HTR-8/SVneo (cell line): Measurements from ENCODE around the gene INCENP.
"Not testable (repeated sequence)": the region's sequence is repeated elsewhere in the genome, so short reads cannot be mapped to it uniquely, and the experiment has no call there.

Experiments
- DNase-seq: peaks from one replicate; pipeline ENCODE4 v3.0.0; 2011; ENCODE audit warnings: low spot score, mixed read lengths; ENCODE audit not compliant: insufficient read length
- FAIRE-seq: peaks from 2 replicates; lab custom pipeline; 2011; peaks lifted over from hg19 to GRCh38; lab: Jason Lieb, UNC

Gene INCENP

GRCh38 chr11:62153617-62154016 lies 29.8 kb downstream of the INCENP start:
- no peak for FAIRE-seq
- DNase-seq, result no peak

- no peak for DNase-seq
- FAIRE-seq, result no peak
Observed at GRCh38 chr11:62157603-62158002, 33.8 kb downstream of the INCENP start.

- FAIRE-seq, result no peak
- DNase-seq, result no peak
Observed at GRCh38 chr11:62166371-62166770, 42.6 kb downstream of the INCENP start.

- DNase-seq, result no peak
- no peak for FAIRE-seq
Observed at GRCh38 chr11:62169448-62169847, 45.6 kb downstream of the INCENP start.

GRCh38 chr11:62169935-62170334 lies 46.1 kb downstream of the INCENP start:
- DNase-seq (no peak), FAIRE-seq (no peak)

GRCh38 chr11:62171261-62171723 lies 47.5 kb downstream of the INCENP start:
- FAIRE-seq, result no peak
- peak; percentile 60 for DNase-seq

GRCh38 chr11:62172294-62172693 lies 48.5 kb downstream of the INCENP start:
- DNase-seq, result no peak
- FAIRE-seq, result no peak

GRCh38 chr11:62176766-62177165 lies 53.0 kb downstream of the INCENP start:
- FAIRE-seq (no peak), DNase-seq (no peak)

- DNase-seq (no peak), FAIRE-seq (no peak)
Observed at GRCh38 chr11:62179995-62180394, 56.2 kb downstream of the INCENP start.

GRCh38 chr11:62181097-62181496 lies 57.3 kb downstream of the INCENP start:
- no peak for FAIRE-seq
- DNase-seq, result no peak

GRCh38 chr11:62182147-62182891 lies 58.5 kb downstream of the INCENP start:
- FAIRE-seq, result no peak
- no peak for DNase-seq

GRCh38 chr11:62186195-62186594 lies 62.4 kb downstream of the INCENP start:
- DNase-seq (no peak), FAIRE-seq (no peak)

GRCh38 chr11:62190011-62190410 lies 66.2 kb downstream of the INCENP start, which contains the start of gene SCGB1D1:
Gene SCGB1D1 (plus strand): TSS chr11:62190216. CDS start chr11:62190285, 69 bp downstream.
- no peak for FAIRE-seq
- DNase-seq, result no peak

GRCh38 chr11:62193952-62194351 lies 70.1 kb downstream of the INCENP start:
- FAIRE-seq (no peak), DNase-seq (peak; percentile 15)

- not testable (repeated sequence) for DNase-seq, FAIRE-seq
Observed at GRCh38 chr11:62195010-62195409, 71.2 kb downstream of the INCENP start.

- FAIRE-seq, result no peak
Observed at GRCh38 chr11:62195945-62196344, 72.1 kb downstream of the INCENP start.

GRCh38 chr11:62197400-62197799 lies 73.6 kb downstream of the INCENP start:
- not testable (repeated sequence) for FAIRE-seq, DNase-seq

More at GRCh38 chr11:62195945-62196344, 72.1 kb downstream of the INCENP start:
- no peak for DNase-seq

- DNase-seq (no peak), FAIRE-seq (no peak)
Observed at GRCh38 chr11:62201376-62201775, 77.6 kb downstream of the INCENP start.
